GM13977 (cell line): ENCODE results near the gene GABPB1.

ENCODE experiments used
- DNase-seq: peaks from one replicate; pipeline ENCODE4 v3.0.0; 2012; ENCODE audit warnings: low spot score
- in situ Hi-C: fragments of 300-500 bp; cut with MboI; formaldehyde crosslinking; loops from one replicate; pipeline ENCODE4 v1.12.0; 2022; ENCODE audit warnings: low sequenced_read_pairs, low pct_unique_long_range_greater_than_20kb, mixed read lengths, inconsistent platforms; ENCODE audit not compliant: unreplicated experiment
- TF ChIP-seq, protein P1 (sequence below): IDR thresholded peaks from 2 replicates; pipeline ENCODE4 v1.5.1; 2012; ENCODE audit warnings: mild to moderate bottlenecking, control low read depth; ENCODE audit not compliant: insufficient read depth; ENCODE audit errors: extremely low read depth, missing control alignments

GABPB1 gene

DNA sequence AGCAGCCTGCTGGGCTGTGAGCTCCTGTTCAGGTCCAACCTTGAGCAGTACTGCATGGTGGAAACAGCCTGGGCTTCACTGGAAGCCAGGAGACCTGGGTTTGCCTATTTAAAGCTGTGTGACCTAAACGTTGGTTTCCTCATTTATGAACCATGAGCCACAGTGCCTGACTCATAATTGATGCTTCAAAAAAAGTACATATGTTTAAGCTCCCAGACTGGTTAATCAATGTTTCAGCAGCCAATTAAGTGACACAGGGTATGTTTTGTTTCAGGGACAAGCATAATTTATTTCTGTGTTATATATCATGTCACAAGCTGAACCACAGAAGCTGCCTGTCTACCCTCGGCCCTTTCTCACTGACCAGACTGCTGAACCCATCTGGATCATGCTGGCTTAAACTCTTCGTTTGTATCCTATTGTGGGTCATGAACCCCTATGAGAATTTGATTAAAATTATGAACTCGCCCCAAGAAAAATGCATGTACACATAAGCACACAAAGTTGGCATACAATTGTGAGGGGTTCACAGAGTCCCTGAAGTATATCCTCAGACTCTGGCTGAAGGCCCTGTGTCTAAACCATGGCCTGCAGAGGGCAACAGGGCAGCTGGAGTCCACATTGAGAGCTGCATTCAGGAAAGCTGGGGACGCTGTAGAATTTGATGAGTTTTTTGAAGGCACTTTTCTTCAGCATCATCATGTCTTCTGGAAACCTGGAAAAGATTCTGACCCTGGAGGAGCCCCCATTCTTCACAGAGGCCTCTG lies 113.1 kb downstream of the GABPB1 start:
- TF ChIP-seq, protein P1, sequence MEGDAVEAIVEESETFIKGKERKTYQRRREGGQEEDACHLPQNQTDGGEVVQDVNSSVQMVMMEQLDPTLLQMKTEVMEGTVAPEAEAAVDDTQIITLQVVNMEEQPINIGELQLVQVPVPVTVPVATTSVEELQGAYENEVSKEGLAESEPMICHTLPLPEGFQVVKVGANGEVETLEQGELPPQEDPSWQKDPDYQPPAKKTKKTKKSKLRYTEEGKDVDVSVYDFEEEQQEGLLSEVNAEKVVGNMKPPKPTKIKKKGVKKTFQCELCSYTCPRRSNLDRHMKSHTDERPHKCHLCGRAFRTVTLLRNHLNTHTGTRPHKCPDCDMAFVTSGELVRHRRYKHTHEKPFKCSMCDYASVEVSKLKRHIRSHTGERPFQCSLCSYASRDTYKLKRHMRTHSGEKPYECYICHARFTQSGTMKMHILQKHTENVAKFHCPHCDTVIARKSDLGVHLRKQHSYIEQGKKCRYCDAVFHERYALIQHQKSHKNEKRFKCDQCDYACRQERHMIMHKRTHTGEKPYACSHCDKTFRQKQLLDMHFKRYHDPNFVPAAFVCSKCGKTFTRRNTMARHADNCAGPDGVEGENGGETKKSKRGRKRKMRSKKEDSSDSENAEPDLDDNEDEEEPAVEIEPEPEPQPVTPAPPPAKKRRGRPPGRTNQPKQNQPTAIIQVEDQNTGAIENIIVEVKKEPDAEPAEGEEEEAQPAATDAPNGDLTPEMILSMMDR, result peak; percentile 13
- DNase-seq, result no peak
- in situ Hi-C loops, result no loop called here

- TF ChIP-seq, protein P1, result no peak
- DNase-seq, result no peak
- in situ Hi-C loops, result no loop called here
Observed at GRCh38 chr15:50238255-50238654, 116.7 kb downstream of the GABPB1 start.

DNA sequence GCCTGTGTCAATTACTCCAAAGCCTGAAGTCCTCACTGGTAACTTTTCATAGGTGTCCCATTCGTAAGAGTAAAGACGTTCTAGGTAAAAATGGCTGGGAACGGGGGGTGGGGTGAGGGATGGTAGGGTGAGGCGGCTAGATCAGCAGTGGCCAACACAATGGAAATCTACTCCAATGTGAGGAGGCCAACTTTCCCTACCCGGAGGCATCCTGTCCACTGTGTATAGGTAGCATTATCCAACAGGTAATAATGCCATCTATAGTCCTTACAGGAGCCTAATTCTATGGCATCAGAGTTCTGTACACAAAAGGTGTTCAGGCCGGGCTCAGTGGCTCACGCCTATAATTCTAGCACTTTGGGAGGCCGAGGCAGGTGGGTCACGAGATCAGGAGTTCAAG lies 118.6 kb downstream of the GABPB1 start:
- TF ChIP-seq, protein P1, result no peak
- no peak for DNase-seq
- in situ Hi-C loops, result no loop called here

- TF ChIP-seq, protein P1, result no peak
- in situ Hi-C loops, result no loop called here
- DNase-seq, result no peak
Observed at GRCh38 chr15:50235794-50236193, 119.2 kb downstream of the GABPB1 start.

DNA sequence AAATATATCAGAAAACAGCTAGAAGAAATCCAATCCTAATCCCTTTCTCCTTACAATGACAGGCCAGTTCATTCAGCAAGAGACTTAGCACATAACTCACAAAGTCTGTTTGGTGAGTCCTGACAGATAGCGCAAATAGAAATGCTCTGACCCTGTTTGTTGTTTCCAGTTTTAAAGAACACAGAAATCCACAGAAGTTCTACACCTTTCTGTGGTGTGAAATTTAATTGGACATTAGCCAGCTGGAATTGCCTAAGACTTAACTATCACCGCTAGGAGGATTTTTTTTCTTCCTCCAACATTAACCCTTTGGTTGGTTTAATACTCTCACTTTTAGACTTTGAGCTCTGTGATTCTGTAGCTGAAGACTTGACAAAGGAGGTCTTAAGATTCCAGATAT lies 120.2 kb downstream of the GABPB1 start:
- in situ Hi-C loops, result no loop called here
- TF ChIP-seq, protein P1, result no peak
- DNase-seq, result no peak

- TF ChIP-seq, protein P1, result no peak
- in situ Hi-C loops, result no loop called here
- DNase-seq, result no peak
Observed at GRCh38 chr15:50233192-50233736, 121.7 kb downstream of the GABPB1 start.
